Caki2 (cell line): ENCODE data around the gene DVL1. TPM values are rescaled to one million over a fixed set of nuclear protein-coding genes. Genes with fewer than 3 reads are reported as not detected.

Source experiments
- total RNA-seq: library from RNA; depleted of rRNA; stranded (reverse); fragments of >200 nt; shearing (Covaris generic); gene quantifications from 2 replicates; pipeline ENCODE4 v1.2.3, GENCODE V29; 2014; ENCODE audit warnings: low replicate concordance; rRNA removed

The DVL1 gene
- total RNA-seq, 1 experiment from 2014 or later: 84.9 TPM

Other genes starting within 250 kb of the DVL1 start
- 19.1 and 26.6 TPM in 2 replicates for gene C1orf159, start 233.3 kb downstream of the DVL1 start, total RNA-seq
- gene TTLL10, start 175.5 kb downstream of the DVL1 start, total RNA-seq: not detected in 2 replicates
- gene TNFRSF18, start 142.8 kb downstream of the DVL1 start, total RNA-seq: not detected in 2 replicates
- gene TNFRSF4, start 135.3 kb downstream of the DVL1 start, total RNA-seq: not detected in 2 replicates
- 111 and 124 TPM in 2 replicates for gene SDF4, start 117.4 kb downstream of the DVL1 start, total RNA-seq
- 23.5 and 26.7 TPM in 2 replicates for gene B3GALT6, start 117.2 kb downstream of the DVL1 start, total RNA-seq
- not detected in 2 replicates for gene C1QTNF12, start 102.7 kb downstream of the DVL1 start, total RNA-seq
- gene UBE2J2, start 75.6 kb downstream of the DVL1 start, total RNA-seq: 73.0 and 121 TPM in 2 replicates
- gene SCNN1D, start 69.0 kb downstream of the DVL1 start, total RNA-seq: 1.8 and 2.8 TPM in 2 replicates
- 35.9 and 50.2 TPM in 2 replicates for gene ACAP3, start 41.5 kb downstream of the DVL1 start, total RNA-seq
- 50.3 and 57.5 TPM in 2 replicates for gene PUSL1, start 40.8 kb downstream of the DVL1 start, total RNA-seq
- 57.6 and 90.2 TPM in 2 replicates for gene INTS11, start 24.8 kb downstream of the DVL1 start, total RNA-seq
- gene CPTP, start 24.6 kb downstream of the DVL1 start, total RNA-seq: 25.8 and 28.5 TPM in 2 replicates
- not detected in 2 replicates for gene TAS1R3, start 18.1 kb downstream of the DVL1 start, total RNA-seq
- gene MXRA8, start 9.1 kb upstream of the DVL1 start, total RNA-seq: not detected in 2 replicates
- gene AURKAIP1, start 25.8 kb upstream of the DVL1 start, total RNA-seq: 130 and 178 TPM in 2 replicates
- gene CCNL2, start 49.9 kb upstream of the DVL1 start, total RNA-seq: 34.3 and 34.9 TPM in 2 replicates
- 32.2 and 79.3 TPM in 2 replicates for gene MRPL20, start 57.9 kb upstream of the DVL1 start, total RNA-seq
- not detected in 2 replicates for gene ANKRD65, start 71.9 kb upstream of the DVL1 start, total RNA-seq
- 37.5 and 47.0 TPM in 2 replicates for gene VWA1, start 86.3 kb upstream of the DVL1 start, total RNA-seq
- gene ATAD3C, start 100.3 kb upstream of the DVL1 start, total RNA-seq: not detected in 2 replicates
- 22.3 and 40.7 TPM in 2 replicates for gene ATAD3B, start 122.3 kb upstream of the DVL1 start, total RNA-seq
- 78.9 and 82.4 TPM in 2 replicates for gene ATAD3A, start 162.7 kb upstream of the DVL1 start, total RNA-seq
- not detected in 2 replicates for gene TMEM240, start 191.2 kb upstream of the DVL1 start, total RNA-seq
- gene SSU72, start 225.4 kb upstream of the DVL1 start, total RNA-seq: 51.1 and 81.8 TPM in 2 replicates